ENCODE results near the gene FADS1. TPM values are rescaled to one million over a fixed set of nuclear protein-coding genes. Genes with fewer than 3 reads are reported as not detected.

FADS1 gene
- total and polyA plus RNA-seq, 2 of the 13 experiments (the other 11 are each of a cell fraction or from before 2014, with no cell fraction given): 91.8 to 108 TPM

GRCh38 chr11:61816736-61817455 is at the start of gene FADS1 (continued):
- TF ChIP-seq HNF4G (IDR thresholded peaks at IDR 0.05; ENCODE audit: borderline replicate concordance, low read depth, low read length): no peak
- TF ChIP-seq HNF4G (CRISPR knock-in tag; IDR thresholded peaks at IDR 0.05; ENCODE audit: borderline replicate concordance, low read depth): 0 out of 2 replicates have a peak, but pooled peaks have one; percentile 45
- TF ChIP-seq PREB (CRISPR knock-in tag; IDR thresholded peaks at IDR 0.05): no peak
- TF ChIP-seq THAP7 (CRISPR knock-in tag; IDR thresholded peaks at IDR 0.05): peak; percentile 60; the same call in 1 of the 2 replicates
- TF ChIP-seq ZBTB20 (CRISPR knock-in tag; IDR thresholded peaks at IDR 0.05; ENCODE audit: borderline replicate concordance, low read depth): no peak
- no peak for TF ChIP-seq SUZ12 (IDR thresholded peaks at IDR 0.05; ENCODE audit: low read depth, low read length)
- TF ChIP-seq ZSCAN25 (CRISPR knock-in tag; IDR thresholded peaks at IDR 0.05): no peak; the same call in 1 of the 2 replicates
- no peak for TF ChIP-seq THYN1 (CRISPR knock-in tag; IDR thresholded peaks at IDR 0.05; ENCODE audit: borderline replicate concordance, low read depth)
- TF ChIP-seq ELF3 (CRISPR knock-in tag; IDR thresholded peaks at IDR 0.05): peak; percentile 75
- TF ChIP-seq IRX3 (CRISPR knock-in tag; IDR thresholded peaks at IDR 0.05; ENCODE audit: borderline replicate concordance, low read depth): no peak; the same call in 1 of the 2 replicates
- no peak; the same call in 1 of the 2 replicates for TF ChIP-seq GTF3A (CRISPR knock-in tag; conservative IDR thresholded peaks at IDR 0.05)
- no peak for TF ChIP-seq SOX6 (IDR thresholded peaks at IDR 0.05)
- TF ChIP-seq SOX6 (CRISPR knock-in tag; IDR thresholded peaks at IDR 0.05): peak; percentile 74
- TF ChIP-seq ZNF83 (CRISPR knock-in tag; IDR thresholded peaks at IDR 0.05; ENCODE audit: borderline replicate concordance): no peak
- TF ChIP-seq ISX (CRISPR knock-in tag; conservative IDR thresholded peaks at IDR 0.05): no peak
- peak; percentile 56; the same call in 1 of the 2 replicates for TF ChIP-seq KDM1A (CRISPR knock-in tag; IDR thresholded peaks at IDR 0.05)
- no peak for TF ChIP-seq ZNF3 (CRISPR knock-in tag; IDR thresholded peaks at IDR 0.05)
- peak; percentile 60; the same call in 1 of the 2 replicates for TF ChIP-seq SOX5 (CRISPR knock-in tag; IDR thresholded peaks at IDR 0.05; ENCODE audit: borderline replicate concordance)
- TF ChIP-seq KLF13 (CRISPR knock-in tag; IDR thresholded peaks at IDR 0.05): no peak
- TF ChIP-seq PHF5A (CRISPR knock-in tag; IDR thresholded peaks at IDR 0.05; ENCODE audit: low read depth, unreplicated experiment): peak; percentile 64
- TF ChIP-seq SRY (CRISPR knock-in tag; IDR thresholded peaks at IDR 0.05): peak; percentile 81; the same call in 1 of the 2 replicates
- no peak for TF ChIP-seq FIP1L1 (IDR thresholded peaks at IDR 0.05; ENCODE audit: borderline replicate concordance, insufficient read depth, low read depth, low read length)
- TF ChIP-seq ZNF44 (CRISPR knock-in tag; IDR thresholded peaks at IDR 0.05): no peak
- peak; percentile 67; the same call in 1 of the 2 replicates for TF ChIP-seq ZNF580 (CRISPR knock-in tag; IDR thresholded peaks at IDR 0.05; ENCODE audit: borderline replicate concordance, low read depth)
- TF ChIP-seq ZBTB33 (CRISPR knock-in tag; IDR thresholded peaks at IDR 0.05): peak; percentile 51; the same call in 1 of the 2 replicates
- TF ChIP-seq E2F1 (CRISPR knock-in tag; IDR thresholded peaks at IDR 0.05): peak; percentile 78

Measured in HepG2 (cell line).